Esophagus squamous epithelium (tissue), 4 donors: ENCODE results near the gene VSIG10.

Experiments used
- CTCF ChIP-seq, 6 experiments: fragments of 450-650 bp in 4 of 6; fragments of 200-600 bp in 2 of 6; sonication (generic) in 2 of 6; IDR thresholded peaks; one replicate each; pipeline ENCODE4 v1.5.1; 2016 to 2019; ENCODE audit warnings: antibody characterized with exemption in 6 of 6, mild to moderate bottlenecking in 4 of 6, moderate library complexity in 4 of 6
- POLR2A ChIP-seq, 4 donors: fragments of 450-650 bp; IDR thresholded peaks; one replicate each; pipeline ENCODE4 v1.6.1; 2017; ENCODE audit warnings: antibody characterized with exemption in 4 of 4, mild to moderate bottlenecking in 4 of 4, moderate library complexity in 3 of 4

GRCh38 chr12:118055865-118056773, 47.7 kb downstream of the VSIG10 start:
- TF ChIP-seq CTCF (IDR thresholded peaks at IDR 0.05): no peak
- TF ChIP-seq POLR2A (IDR thresholded peaks at IDR 0.05): no peak
